PFSK-1 (cell line): Measurements from ENCODE around the gene FNDC3A.

ENCODE experiments used
- FOXP2 ChIP-seq: optimal IDR thresholded peaks from 2 replicates; pipeline ENCODE3; 2011; ENCODE audit warnings: borderline replicate concordance, control low read depth, inconsistent platforms; ENCODE audit not compliant: insufficient read depth; ENCODE audit errors: extremely low read length, extremely low read depth
- POLR2AphosphoS5 ChIP-seq: IDR thresholded peaks from 2 replicates; pipeline ENCODE4 v1.6.1; 2012; ENCODE audit warnings: low read depth, mild to moderate bottlenecking, control low read depth, low read length, moderate library complexity
- SIN3A ChIP-seq: IDR thresholded peaks from 2 replicates; pipeline ENCODE4 v1.6.1; 2012; ENCODE audit warnings: mild to moderate bottlenecking, low read length, moderate library complexity, borderline replicate concordance; ENCODE audit not compliant: insufficient read depth
- TAF1 ChIP-seq: IDR thresholded peaks from 2 replicates; pipeline ENCODE4 v1.6.1; 2012; ENCODE audit warnings: low read length, control low read depth, borderline replicate concordance; ENCODE audit not compliant: insufficient read depth
- TF ChIP-seq, protein P1 (sequence below), 2 experiments: IDR thresholded peaks; 2 replicates each; pipeline versions ENCODE4 v1.6.1 to v1.8.0; 2011 to 2012; ENCODE audit warnings: low read depth in 2 of 2, low read length in 2 of 2, control low read depth in 1 of 2, inconsistent platforms in 1 of 2, mild to moderate bottlenecking in 1 of 2, moderate library complexity in 1 of 2; ENCODE audit not compliant: insufficient read depth in 1 of 2

Gene FNDC3A

DNA sequence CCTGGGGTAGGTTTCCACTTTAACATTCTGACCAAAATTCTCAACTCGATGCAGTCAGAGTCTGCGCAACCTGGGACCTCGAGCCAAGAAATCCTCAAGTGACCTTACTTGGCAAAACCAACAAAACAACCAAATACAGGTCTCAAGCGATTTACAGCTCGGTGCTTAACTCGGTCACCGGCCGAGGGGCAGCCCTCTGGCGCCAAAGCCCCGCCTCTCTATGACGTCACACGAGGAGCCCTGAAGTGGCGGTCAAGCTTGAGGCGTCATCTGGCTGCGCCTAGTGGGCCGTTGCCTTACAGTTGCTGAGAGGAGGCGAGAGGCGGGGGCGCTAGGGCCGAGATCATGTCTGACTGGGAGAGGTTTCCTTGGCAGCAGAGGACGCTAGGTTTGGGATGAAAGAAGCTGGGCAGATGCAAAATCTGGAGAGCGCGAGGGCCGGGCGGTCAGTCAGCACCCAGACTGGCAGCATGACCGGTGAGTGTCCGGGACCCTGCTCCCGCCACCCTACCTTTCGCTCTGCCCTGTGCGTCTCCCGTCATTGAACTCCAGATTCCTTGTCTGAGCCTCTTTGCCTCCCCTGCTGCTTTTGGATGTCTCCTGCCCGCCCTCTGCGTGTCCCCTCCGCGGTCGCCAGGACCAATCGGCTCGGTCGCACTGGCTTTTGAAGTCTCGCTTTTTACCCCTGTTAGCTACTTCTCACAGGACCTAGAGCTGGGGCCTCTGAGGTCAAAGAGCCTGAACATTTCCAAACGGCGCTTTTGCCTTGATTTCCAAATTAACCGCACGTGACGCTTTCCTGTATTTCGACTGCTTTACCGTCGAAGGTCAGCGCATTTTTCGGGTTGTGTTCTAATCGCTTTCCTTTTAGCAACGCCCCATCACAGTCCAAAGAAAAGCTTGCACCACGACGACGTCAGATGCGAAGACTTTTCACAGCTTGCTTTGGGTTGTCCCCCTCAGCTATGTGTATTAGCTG is 272.2 kb downstream of the FNDC3A start, which contains the start of gene CDADC1:
CDADC1 (plus strand) TSS at position 283 of the 979 bp plus-strand sequence; CDS start at position 396, 113 bp downstream.
- TF ChIP-seq POLR2AphosphoS5 (peak; percentile 82), FOXP2 (peak; percentile 33), TAF1 (peak; percentile 22; the same call in 1 of the 2 replicates), SIN3A (peak; percentile 77; the same call in 1 of the 2 replicates)
- TF ChIP-seq, protein P1, sequence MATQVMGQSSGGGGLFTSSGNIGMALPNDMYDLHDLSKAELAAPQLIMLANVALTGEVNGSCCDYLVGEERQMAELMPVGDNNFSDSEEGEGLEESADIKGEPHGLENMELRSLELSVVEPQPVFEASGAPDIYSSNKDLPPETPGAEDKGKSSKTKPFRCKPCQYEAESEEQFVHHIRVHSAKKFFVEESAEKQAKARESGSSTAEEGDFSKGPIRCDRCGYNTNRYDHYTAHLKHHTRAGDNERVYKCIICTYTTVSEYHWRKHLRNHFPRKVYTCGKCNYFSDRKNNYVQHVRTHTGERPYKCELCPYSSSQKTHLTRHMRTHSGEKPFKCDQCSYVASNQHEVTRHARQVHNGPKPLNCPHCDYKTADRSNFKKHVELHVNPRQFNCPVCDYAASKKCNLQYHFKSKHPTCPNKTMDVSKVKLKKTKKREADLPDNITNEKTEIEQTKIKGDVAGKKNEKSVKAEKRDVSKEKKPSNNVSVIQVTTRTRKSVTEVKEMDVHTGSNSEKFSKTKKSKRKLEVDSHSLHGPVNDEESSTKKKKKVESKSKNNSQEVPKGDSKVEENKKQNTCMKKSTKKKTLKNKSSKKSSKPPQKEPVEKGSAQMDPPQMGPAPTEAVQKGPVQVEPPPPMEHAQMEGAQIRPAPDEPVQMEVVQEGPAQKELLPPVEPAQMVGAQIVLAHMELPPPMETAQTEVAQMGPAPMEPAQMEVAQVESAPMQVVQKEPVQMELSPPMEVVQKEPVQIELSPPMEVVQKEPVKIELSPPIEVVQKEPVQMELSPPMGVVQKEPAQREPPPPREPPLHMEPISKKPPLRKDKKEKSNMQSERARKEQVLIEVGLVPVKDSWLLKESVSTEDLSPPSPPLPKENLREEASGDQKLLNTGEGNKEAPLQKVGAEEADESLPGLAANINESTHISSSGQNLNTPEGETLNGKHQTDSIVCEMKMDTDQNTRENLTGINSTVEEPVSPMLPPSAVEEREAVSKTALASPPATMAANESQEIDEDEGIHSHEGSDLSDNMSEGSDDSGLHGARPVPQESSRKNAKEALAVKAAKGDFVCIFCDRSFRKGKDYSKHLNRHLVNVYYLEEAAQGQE (IDR thresholded peaks at IDR 0.05; ENCODE audit: insufficient read depth in 1 of 2, low read depth in 2 of 2, low read length in 2 of 2), result no peak

DNA sequence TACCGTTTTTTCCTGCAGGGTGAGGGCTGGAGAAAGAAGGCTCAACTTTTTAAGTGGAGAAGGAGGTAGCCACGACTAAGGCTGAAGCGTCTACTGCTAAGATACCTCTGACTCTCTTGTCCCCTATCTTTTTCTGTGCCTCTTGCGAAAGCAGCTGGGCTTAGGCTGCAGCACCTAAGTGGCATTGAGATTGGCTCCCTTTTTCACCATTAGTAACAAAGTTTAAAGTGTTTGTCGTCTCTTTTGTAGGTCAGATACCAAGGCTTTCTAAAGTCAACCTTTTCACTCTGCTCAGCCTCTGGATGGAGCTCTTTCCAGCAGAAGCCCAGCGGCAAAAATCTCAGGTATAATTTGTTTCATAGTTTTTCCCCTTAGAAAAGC is 272.9 kb downstream of the FNDC3A start:
- TF ChIP-seq SIN3A (no peak), POLR2AphosphoS5 (no peak), TAF1 (no peak), FOXP2 (no peak)
- TF ChIP-seq, protein P1 (IDR thresholded peaks at IDR 0.05; ENCODE audit: insufficient read depth in 1 of 2, low read depth in 2 of 2, low read length in 2 of 2), result no peak

DNA sequence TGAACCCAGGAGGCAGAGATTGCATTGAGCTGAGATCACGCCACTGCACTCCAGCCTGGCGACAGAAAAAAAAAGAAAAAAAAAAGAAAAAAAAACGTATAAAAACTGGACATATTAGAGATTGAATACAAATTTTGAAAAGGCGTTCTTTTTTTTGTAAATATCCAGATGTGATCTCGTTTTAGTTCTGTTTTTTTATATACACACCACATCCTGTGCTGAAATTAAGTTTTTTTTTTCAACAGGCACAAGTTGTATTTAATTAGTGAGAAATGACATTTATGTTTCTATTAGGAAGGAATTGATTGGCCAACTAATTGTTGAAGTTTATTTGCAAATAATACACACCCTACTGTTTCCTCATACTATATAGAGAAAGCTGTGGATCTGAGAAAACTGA is 275.6 kb downstream of the FNDC3A start:
- no peak for TF ChIP-seq SIN3A
- TF ChIP-seq FOXP2, result no peak

DNA sequence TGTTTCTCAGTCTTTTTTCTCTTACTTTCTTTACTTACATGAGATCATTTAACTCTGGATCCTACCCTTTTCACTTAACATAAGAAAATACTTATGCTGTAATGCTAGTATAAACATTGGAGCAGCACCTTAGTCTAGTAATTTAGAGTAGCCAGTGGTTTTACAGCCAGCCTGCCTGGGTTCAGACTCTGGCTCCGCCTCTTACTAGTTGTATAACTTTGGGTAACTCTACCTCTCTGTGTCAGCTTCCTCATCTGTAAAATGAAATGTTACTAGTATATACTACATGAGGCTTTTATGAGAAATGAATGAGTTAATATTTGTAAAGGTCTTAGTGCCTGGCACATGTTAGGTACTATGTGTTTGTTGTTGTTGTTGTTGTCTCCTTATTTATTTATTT is 277.6 kb downstream of the FNDC3A start:
- TF ChIP-seq SIN3A, result no peak
- TF ChIP-seq, protein P1 (IDR thresholded peaks at IDR 0.05; ENCODE audit: insufficient read depth in 1 of 2, low read depth in 2 of 2, low read length in 2 of 2), result no peak
- no peak for TF ChIP-seq FOXP2
- no peak for TF ChIP-seq POLR2AphosphoS5
- no peak for TF ChIP-seq TAF1

DNA sequence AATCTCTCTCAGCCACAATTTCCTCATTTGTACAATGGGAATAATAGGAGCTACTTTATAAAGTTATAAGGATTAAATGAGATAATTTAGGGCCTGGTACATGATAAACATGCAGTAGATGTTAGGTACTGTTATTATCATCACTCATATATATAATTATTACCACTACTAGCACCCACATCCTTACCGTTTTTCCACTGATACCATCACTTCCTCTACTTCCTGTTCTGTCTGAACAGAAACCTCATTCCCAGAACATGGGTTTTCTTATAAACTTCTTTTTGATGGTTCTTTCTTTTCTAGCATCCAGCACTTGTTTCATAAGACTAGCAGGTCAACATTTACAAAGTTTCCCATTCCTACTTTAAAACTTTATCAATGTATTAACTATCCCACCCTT is 278.3 kb downstream of the FNDC3A start:
- TF ChIP-seq FOXP2, result no peak
- no peak for TF ChIP-seq TAF1
- no peak for TF ChIP-seq SIN3A
- TF ChIP-seq POLR2AphosphoS5, result no peak
- TF ChIP-seq, protein P1 (IDR thresholded peaks at IDR 0.05; ENCODE audit: insufficient read depth in 1 of 2, low read depth in 2 of 2, low read length in 2 of 2), result no peak
